Thyroid gland (tissue), 4 donors: ENCODE data around the gene MYH14.

Experiments used
- POLR2A ChIP-seq, 2 donors: fragments of 450-650 bp; IDR thresholded peaks; one replicate each; pipeline ENCODE4 v1.6.1; 2017; ENCODE audit warnings: antibody characterized with exemption in 2 of 2, mild to moderate bottlenecking in 2 of 2, moderate library complexity in 1 of 2
- TF ChIP-seq, protein P1 (sequence below), 6 experiments: fragments of 200-600 bp in 3 of 6; fragments of 450-650 bp in 3 of 6; sonication (generic) in 3 of 6; IDR thresholded peaks; one replicate each; pipeline ENCODE4 v1.5.1; 2016 to 2019; ENCODE audit warnings: antibody characterized with exemption in 6 of 6, mild to moderate bottlenecking in 2 of 6, inconsistent platforms in 1 of 6, moderate library complexity in 1 of 6

GRCh38 chr19:50174100-50174793 is 29.2 kb upstream of the MYH14 start:
- TF ChIP-seq POLR2A (IDR thresholded peaks at IDR 0.05): no peak
- TF ChIP-seq, protein P1, sequence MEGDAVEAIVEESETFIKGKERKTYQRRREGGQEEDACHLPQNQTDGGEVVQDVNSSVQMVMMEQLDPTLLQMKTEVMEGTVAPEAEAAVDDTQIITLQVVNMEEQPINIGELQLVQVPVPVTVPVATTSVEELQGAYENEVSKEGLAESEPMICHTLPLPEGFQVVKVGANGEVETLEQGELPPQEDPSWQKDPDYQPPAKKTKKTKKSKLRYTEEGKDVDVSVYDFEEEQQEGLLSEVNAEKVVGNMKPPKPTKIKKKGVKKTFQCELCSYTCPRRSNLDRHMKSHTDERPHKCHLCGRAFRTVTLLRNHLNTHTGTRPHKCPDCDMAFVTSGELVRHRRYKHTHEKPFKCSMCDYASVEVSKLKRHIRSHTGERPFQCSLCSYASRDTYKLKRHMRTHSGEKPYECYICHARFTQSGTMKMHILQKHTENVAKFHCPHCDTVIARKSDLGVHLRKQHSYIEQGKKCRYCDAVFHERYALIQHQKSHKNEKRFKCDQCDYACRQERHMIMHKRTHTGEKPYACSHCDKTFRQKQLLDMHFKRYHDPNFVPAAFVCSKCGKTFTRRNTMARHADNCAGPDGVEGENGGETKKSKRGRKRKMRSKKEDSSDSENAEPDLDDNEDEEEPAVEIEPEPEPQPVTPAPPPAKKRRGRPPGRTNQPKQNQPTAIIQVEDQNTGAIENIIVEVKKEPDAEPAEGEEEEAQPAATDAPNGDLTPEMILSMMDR (IDR thresholded peaks at IDR 0.05): no peak
